GM12892 (cell line): ENCODE results near the gene NFATC2.

Experiments
- POLR2A ChIP-seq: IDR thresholded peaks from 2 replicates; pipeline ENCODE4 v1.6.1; 2011; ENCODE audit warnings: low read depth, low read length, control low read depth
- POLR2AphosphoS5 ChIP-seq: IDR thresholded peaks from 2 replicates; pipeline ENCODE4 v1.6.1; 2011; ENCODE audit warnings: low read depth, low read length, control low read depth
- TAF1 ChIP-seq: IDR thresholded peaks from 2 replicates; pipeline ENCODE4 v1.6.1; 2011; ENCODE audit warnings: low read depth, mild to moderate bottlenecking, control low read depth, low read length, borderline replicate concordance

GRCh38 chr20:51450984-51451383 is 91.5 kb downstream of the NFATC2 start:
- TF ChIP-seq POLR2A (no peak), POLR2AphosphoS5 (no peak), TAF1 (no peak)
